Myometrial cell (primary cell): ENCODE results near the gene IPO4. TPM values are rescaled to one million over a fixed set of nuclear protein-coding genes. Genes with fewer than 3 reads are reported as not detected.

Source experiments
- total RNA-seq: library from RNA; depleted of rRNA; stranded (reverse); fragments of >200 nt; gene quantifications from 2 replicates; pipeline ENCODE4 v1.2.3, GENCODE V29; 2015

The IPO4 gene
- total RNA-seq, 1 donor from 2014 or later, result 70.4 TPM

GRCh38 chr14:24135834-24136683 is 52.6 kb downstream of the IPO4 start, which contains the start of gene PSME1:
PSME1 (plus strand) TSS chr14:24136194; CDS start chr14:24136263, 69 bp downstream.

DNA sequence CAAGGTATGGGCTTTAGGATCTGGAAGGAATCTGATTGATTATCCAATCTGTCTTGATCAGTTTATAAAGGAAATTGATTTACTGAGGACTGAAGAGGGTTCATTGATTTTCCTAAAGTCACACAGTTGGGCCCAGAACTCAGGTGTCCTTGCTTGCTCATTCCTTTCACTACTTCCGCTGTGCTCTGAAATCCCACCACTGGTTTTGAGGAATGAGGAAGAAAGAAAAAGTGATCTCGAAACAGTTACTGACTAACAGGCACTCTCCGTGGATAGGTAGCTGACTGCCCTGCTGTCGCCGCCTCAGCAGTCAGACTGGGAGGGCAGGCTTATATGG is 58.3 kb downstream of the IPO4 start, which contains the start of gene FITM1:
Gene FITM1, plus strand, starts transcription at position 280 of the 337 bp plus-strand sequence. CDS start 905 bp downstream, outside the sequence.

Other genes with a start within 250 kb of the IPO4 start
- gene DHRS4, start 235.0 kb downstream of the IPO4 start, total RNA-seq, result 59.7 and 83.0 TPM in 2 replicates
- gene DHRS4L2, start 199.9 kb downstream of the IPO4 start, total RNA-seq, result 22.5 and 25.9 TPM in 2 replicates
- not detected in 2 replicates for gene CARMIL3, start 136.8 kb downstream of the IPO4 start, total RNA-seq
- gene CPNE6, start 117.3 kb downstream of the IPO4 start, total RNA-seq, result not detected in 2 replicates
- gene PCK2, start 94.5 kb downstream of the IPO4 start, total RNA-seq, result 44.0 and 79.9 TPM in 2 replicates
- gene DCAF11, start 74.0 kb downstream of the IPO4 start, total RNA-seq, result 57.1 and 70.3 TPM in 2 replicates
- gene NRL, start 73.9 kb downstream of the IPO4 start, total RNA-seq, result under 0.01 and 0.29 TPM in 2 replicates
- not detected in 2 replicates for gene FITM1, start 58.2 kb downstream of the IPO4 start, total RNA-seq
- 181 and 193 TPM in 2 replicates for gene PSME1, start 52.6 kb downstream of the IPO4 start, total RNA-seq
- 14.0 and 20.2 TPM in 2 replicates for gene EMC9, start 47.2 kb downstream of the IPO4 start, total RNA-seq
- gene PSME2, start 42.2 kb downstream of the IPO4 start, total RNA-seq, result 105 and 124 TPM in 2 replicates
- gene RNF31, start 41.3 kb downstream of the IPO4 start, total RNA-seq, result 35.7 and 41.8 TPM in 2 replicates
- gene IRF9, start 27.6 kb downstream of the IPO4 start, total RNA-seq, result 66.8 and 80.4 TPM in 2 replicates
- gene REC8, start 16.7 kb downstream of the IPO4 start, total RNA-seq, result 20.0 and 44.7 TPM in 2 replicates
- 85.9 and 92.5 TPM in 2 replicates for gene TM9SF1, start 6.6 kb upstream of the IPO4 start, total RNA-seq
- gene TSSK4, start 16.9 kb upstream of the IPO4 start, total RNA-seq, result not detected in 2 replicates
- gene CHMP4A, start 24.7 kb upstream of the IPO4 start, total RNA-seq, result 28.0 and 40.8 TPM in 2 replicates
- gene MDP1, start 27.2 kb upstream of the IPO4 start, total RNA-seq, result 11.8 and 12.8 TPM in 2 replicates
- 229 and 231 TPM in 2 replicates for gene NEDD8, start 43.6 kb upstream of the IPO4 start, total RNA-seq
- gene GMPR2, start 44.1 kb upstream of the IPO4 start, total RNA-seq, result 83.0 and 111 TPM in 2 replicates
- gene TINF2, start 53.8 kb upstream of the IPO4 start, total RNA-seq, result 48.6 and 95.1 TPM in 2 replicates
- 0.35 and 4.0 TPM in 2 replicates for gene TGM1, start 74.4 kb upstream of the IPO4 start, total RNA-seq
- gene RABGGTA, start 82.8 kb upstream of the IPO4 start, total RNA-seq, result 33.1 and 65.2 TPM in 2 replicates
- gene DHRS1, start 111.0 kb upstream of the IPO4 start, total RNA-seq, result 15.3 and 21.3 TPM in 2 replicates
- 15.0 and 22.0 TPM in 2 replicates for gene NOP9, start 111.0 kb upstream of the IPO4 start, total RNA-seq
- 1.4 and 2.3 TPM in 2 replicates for gene CIDEB, start 119.2 kb upstream of the IPO4 start, total RNA-seq
- 0.18 and 1.4 TPM in 2 replicates for gene LTB4R2, start 121.3 kb upstream of the IPO4 start, total RNA-seq
- gene LTB4R, start 122.7 kb upstream of the IPO4 start, total RNA-seq, result under 0.01 and 0.71 TPM in 2 replicates
- not detected in 2 replicates for gene ADCY4, start 146.3 kb upstream of the IPO4 start, total RNA-seq
- gene RIPK3, start 151.2 kb upstream of the IPO4 start, total RNA-seq, result not detected in 2 replicates
- 27.8 and 35.7 TPM in 2 replicates for gene NFATC4, start 179.4 kb upstream of the IPO4 start, total RNA-seq
- gene NYNRIN, start 210.2 kb upstream of the IPO4 start, total RNA-seq, result 11.9 and 12.1 TPM in 2 replicates
- 2.8 and 4.6 TPM in 2 replicates for gene CBLN3, start 240.9 kb upstream of the IPO4 start, total RNA-seq
- gene KHNYN, start 241.1 kb upstream of the IPO4 start, total RNA-seq, result 39.5 and 41.8 TPM in 2 replicates